CD4-positive, CD25-positive, alpha-beta regulatory T cell (primary cell): ENCODE measurements around the gene PRPF19. TPM values are rescaled to one million over a fixed set of nuclear protein-coding genes. Genes with fewer than 3 reads are reported as not detected.

Experiments
- ATAC-seq, 2 donors: fragments of 150-1000 bp; cut with Tn5 transposase; one replicate each; pipeline ENCODE4 v1.10.0; 2021; ENCODE audit warnings: low read depth in 2 of 2, moderate number of reproducible peaks in 2 of 2, moderate library complexity in 1 of 2
- DNase-seq, 3 donors: peaks; one replicate each; pipeline versions ENCODE4 v3.0.0 to v3.0.0-alpha.2; 2012 to 2022; ENCODE audit warnings: mixed read lengths in 1 of 3
- H3K27ac ChIP-seq: one replicate; pipeline ENCODE4 v1.7.0; 2013; ENCODE audit warnings: mild to moderate bottlenecking, low read length; ENCODE audit not compliant: insufficient read depth, poor library complexity, severe bottlenecking
- H3K27me3 ChIP-seq: one replicate; pipeline ENCODE4 v1.7.0; 2013; ENCODE audit warnings: low read length; ENCODE audit not compliant: control insufficient read depth, insufficient read depth
- H3K36me3 ChIP-seq: one replicate; pipeline ENCODE4 v1.7.0; 2013; ENCODE audit warnings: mild to moderate bottlenecking, low read length, moderate library complexity; ENCODE audit not compliant: control insufficient read depth, insufficient read depth
- H3K4me1 ChIP-seq: 2 replicates; pipeline ENCODE4 v1.7.0; 2013; ENCODE audit warnings: mild to moderate bottlenecking, low read length; ENCODE audit not compliant: insufficient read depth, control insufficient read depth, poor library complexity, severe bottlenecking
- H3K4me3 ChIP-seq: one replicate; pipeline ENCODE4 v1.7.0; 2013; ENCODE audit warnings: low read depth, mild to moderate bottlenecking, low read length, moderate library complexity
- H3K9me3 ChIP-seq, 2 experiments: 1 replicate in 1 of 2; 2 replicates in 1 of 2; pipeline ENCODE4 v1.7.0; 2013; ENCODE audit warnings: low read length in 2 of 2, mild to moderate bottlenecking in 1 of 2, moderate library complexity in 1 of 2; ENCODE audit not compliant: control insufficient read depth in 2 of 2
- H3K27ac Mint-ChIP-seq, 3 donors: one replicate each; pipeline ENCODE4 v1.8.0; 2020 to 2022; ENCODE audit warnings: mild to moderate bottlenecking in 3 of 3, mixed read lengths in 3 of 3, moderate library complexity in 2 of 3
- H3K27me3 Mint-ChIP-seq: one replicate; pipeline ENCODE4 v1.8.0; 2022; ENCODE audit warnings: mild to moderate bottlenecking, mixed read lengths
- H3K36me3 Mint-ChIP-seq: one replicate; pipeline ENCODE4 v1.8.0; 2020; ENCODE audit warnings: mixed read lengths
- H3K4me1 Mint-ChIP-seq, 4 donors: one replicate each; pipeline ENCODE4 v1.8.0; 2020 to 2022; ENCODE audit warnings: mixed read lengths in 4 of 4, mild to moderate bottlenecking in 1 of 4
- H3K4me3 Mint-ChIP-seq, 4 donors: one replicate each; pipeline ENCODE4 v1.8.0; 2020 to 2022; ENCODE audit warnings: mild to moderate bottlenecking in 4 of 4, mixed read lengths in 4 of 4, moderate library complexity in 3 of 4
- H3K9me3 Mint-ChIP-seq, 7 donors: one replicate each; pipeline ENCODE4 v1.8.0; 2020 to 2022; ENCODE audit warnings: mixed read lengths in 7 of 7, mild to moderate bottlenecking in 3 of 7, moderate library complexity in 2 of 7
- polyA plus RNA-seq, 4 donors: library from polyadenylated mRNA; unstranded; fragments of 300-500 nt; fragmentation: Illumina TruSeq; gene quantifications; one replicate each; pipeline ENCODE4 v1.2.3, GENCODE V29; 2021
- total RNA-seq: library from RNA; stranded (reverse); gene quantifications from one replicate; pipeline ENCODE4 v1.2.3, GENCODE V29; 2022

Gene PRPF19
- total and polyA plus RNA-seq, 5 donors from 2014 or later, result 13.6 to 67.6 (median 13.9) TPM

- Mint-ChIP-seq H3K27me3 (no peaks in the 10 kb centered on the region), H3K9me3 (no peaks in the 10 kb centered on the region), H3K27ac (peak overlapping the region in 2 of 3 donors; percentile 4 to 55), H3K4me3 (no peak overlapping the region), H3K36me3 (peaks cover 6% of the 10 kb centered on the region), H3K4me1 (peaks cover 0 to 5% (median 3%) of the 10 kb centered on the region in 4 donors)
- peaks cover 7% of the 10 kb centered on the region for H3K36me3 ChIP-seq
- no peak for DNase-seq
- H3K9me3 ChIP-seq, result no peaks in the 10 kb centered on the region
- H3K4me1 ChIP-seq, result no peaks in the 10 kb centered on the region
- no peaks in the 10 kb centered on the region for H3K27me3 ChIP-seq
- no peak overlapping the region for H3K4me3 ChIP-seq
- no peak for ATAC-seq
- no peak overlapping the region for H3K27ac ChIP-seq
These were observed 31.7 kb downstream of the PRPF19 start for GRCh38 chr11:60874421-60875365.

DNA sequence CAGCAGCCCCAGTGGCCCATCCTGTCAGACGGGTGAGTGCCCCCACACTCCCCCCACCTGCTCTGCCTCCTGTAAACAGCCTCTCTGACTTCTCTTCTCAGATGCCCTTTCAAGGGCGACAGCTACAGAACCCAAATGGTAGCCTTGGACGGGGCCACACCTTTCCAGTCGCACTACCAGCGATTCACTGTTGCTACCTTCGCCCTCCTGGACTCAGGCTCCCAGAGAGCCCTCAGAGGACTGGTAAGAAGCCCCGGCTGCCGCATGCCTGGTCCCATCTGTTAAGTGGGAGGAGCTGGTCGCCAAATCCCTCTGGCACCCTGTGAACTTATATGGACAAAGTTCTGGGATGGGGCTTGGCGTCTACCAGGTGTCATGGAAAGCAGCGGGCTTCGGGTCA is 32.9 kb downstream of the PRPF19 start:
- no peaks in the 10 kb centered on the region for H3K4me1 ChIP-seq
- no peak overlapping the region for H3K4me3 ChIP-seq
- H3K27me3 ChIP-seq, result no peaks in the 10 kb centered on the region
- H3K27ac ChIP-seq, result no peak overlapping the region
- H3K9me3 ChIP-seq, result no peaks in the 10 kb centered on the region
- Mint-ChIP-seq H3K36me3 (no peaks in the 10 kb centered on the region), H3K27ac (peak overlapping the region in 2 of 3 donors; percentile 4 to 52), H3K9me3 (no peaks in the 10 kb centered on the region), H3K4me1 (peaks cover 0 to 5% (median 3%) of the 10 kb centered on the region in 4 donors), H3K27me3 (no peaks in the 10 kb centered on the region), H3K4me3 (no peak overlapping the region)
- DNase-seq, result no peak
- no peak for ATAC-seq
- H3K36me3 ChIP-seq, result peaks cover under 1% of the 10 kb centered on the region

DNA sequence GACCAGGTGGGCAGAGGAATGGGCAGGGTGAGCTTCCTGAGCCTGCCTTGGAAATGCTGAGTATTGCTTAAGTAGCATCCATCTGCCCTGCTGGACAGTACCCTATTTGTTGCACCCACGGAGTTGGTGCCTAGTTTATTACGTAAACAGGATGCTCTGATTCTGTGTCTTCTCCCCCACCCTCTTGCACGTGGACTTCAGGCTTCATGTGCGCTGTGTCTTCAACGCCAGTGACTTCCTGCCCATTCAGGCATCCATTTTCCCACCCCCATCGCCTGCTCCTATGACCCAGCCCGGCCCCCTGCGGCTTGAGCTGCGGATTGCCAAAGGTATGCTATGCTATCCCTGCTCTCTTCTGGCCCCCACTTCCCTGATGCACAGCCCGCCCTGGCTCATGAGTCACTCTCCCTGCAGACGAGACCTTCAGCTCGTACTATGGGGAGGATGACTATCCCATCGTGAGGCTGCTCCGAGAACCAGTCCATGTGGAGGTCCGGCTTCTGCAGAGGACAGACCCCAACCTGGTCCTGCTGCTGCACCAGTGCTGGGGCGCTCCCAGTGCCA is 33.3 kb downstream of the PRPF19 start:
- H3K4me1 ChIP-seq, result no peaks in the 10 kb centered on the region
- Mint-ChIP-seq H3K27ac (peak overlapping the region in 2 of 3 donors; percentile 42 to 64), H3K4me1 (peaks cover 0 to 5% (median 3%) of the 10 kb centered on the region in 4 donors), H3K9me3 (no peaks in the 10 kb centered on the region), H3K36me3 (no peaks in the 10 kb centered on the region), H3K27me3 (no peaks in the 10 kb centered on the region), H3K4me3 (no peak overlapping the region)
- H3K36me3 ChIP-seq, result no peaks in the 10 kb centered on the region
- H3K4me3 ChIP-seq, result no peak overlapping the region
- no peaks in the 10 kb centered on the region for H3K9me3 ChIP-seq
- ATAC-seq, result peak; percentile 22 to 33
- peak in 1 of 3 donors; percentile 41 for DNase-seq
- no peak overlapping the region for H3K27ac ChIP-seq
- H3K27me3 ChIP-seq, result no peaks in the 10 kb centered on the region

DNA sequence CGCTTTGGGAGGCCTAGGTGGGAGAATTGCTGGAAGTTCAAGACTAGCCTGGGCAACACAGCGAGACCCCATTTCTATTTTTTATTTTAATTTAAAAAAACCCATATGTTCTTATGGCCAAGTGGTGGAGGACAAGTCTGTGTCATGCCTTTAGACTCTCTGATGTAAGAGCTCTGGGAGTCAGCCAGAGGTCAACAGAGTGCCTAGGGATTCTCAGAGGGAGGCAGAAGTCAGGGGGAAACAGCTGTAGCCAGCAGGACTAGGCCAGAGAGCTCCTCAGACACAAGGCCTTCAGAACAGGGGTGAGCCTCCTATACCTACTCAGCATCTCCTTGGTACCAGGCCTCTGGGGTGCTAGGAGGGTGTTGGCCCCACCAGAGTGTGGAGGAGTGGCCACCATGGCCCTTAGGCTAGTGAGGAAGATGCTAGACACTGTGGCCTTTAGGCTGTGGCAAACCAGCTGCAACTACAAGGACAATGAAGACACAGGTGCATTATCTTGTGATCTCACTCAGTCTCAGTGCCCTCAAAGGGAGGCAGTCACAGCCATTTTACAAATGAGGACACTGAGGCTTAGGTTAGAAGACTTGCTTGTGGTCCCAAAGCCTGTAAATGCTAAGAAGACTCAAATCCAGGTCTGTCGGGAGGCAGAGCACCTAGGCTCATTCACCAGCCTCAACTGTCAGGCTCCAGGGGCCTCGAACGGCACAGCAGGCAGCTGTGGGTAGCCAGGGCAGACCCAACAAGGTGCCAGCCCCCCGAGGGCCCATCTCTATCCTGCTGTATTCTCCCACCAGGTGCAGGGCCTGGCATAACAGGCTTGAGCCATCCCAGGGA is 34.0 kb downstream of the PRPF19 start:
- H3K36me3 ChIP-seq, result no peaks in the 10 kb centered on the region
- Mint-ChIP-seq H3K4me1 (peaks cover 0 to 4% (median 1%) of the 10 kb centered on the region in 4 donors), H3K9me3 (no peaks in the 10 kb centered on the region), H3K27ac (peak overlapping the region in 1 of 3 donors; percentile 42), H3K4me3 (no peak overlapping the region), H3K27me3 (no peaks in the 10 kb centered on the region), H3K36me3 (no peaks in the 10 kb centered on the region)
- no peaks in the 10 kb centered on the region for H3K27me3 ChIP-seq
- DNase-seq (no peak), ATAC-seq (no peak)
- no peaks in the 10 kb centered on the region for H3K4me1 ChIP-seq
- H3K4me3 ChIP-seq, result no peak overlapping the region
- H3K9me3 ChIP-seq, result no peaks in the 10 kb centered on the region
- no peak overlapping the region for H3K27ac ChIP-seq

GRCh38 chr11:60871378-60872061 is 34.9 kb downstream of the PRPF19 start:
- no peaks in the 10 kb centered on the region for H3K27me3 Mint-ChIP-seq
- DNase-seq (peak in 1 of 3 donors; percentile 21), ATAC-seq (no peak)
- H3K9me3 Mint-ChIP-seq, result no peaks in the 10 kb centered on the region
- peaks cover 0 to 4% (median 1%) of the 10 kb centered on the region in 4 donors for H3K4me1 Mint-ChIP-seq
- H3K9me3 ChIP-seq, result no peaks in the 10 kb centered on the region
- peak overlapping the region in 1 of 3 donors; percentile 43 for H3K27ac Mint-ChIP-seq
- H3K4me3 ChIP-seq, result no peak overlapping the region
- H3K4me3 Mint-ChIP-seq, result no peak overlapping the region
- no peaks in the 10 kb centered on the region for H3K36me3 Mint-ChIP-seq
- no peaks in the 10 kb centered on the region for H3K27me3 ChIP-seq
- no peaks in the 10 kb centered on the region for H3K4me1 ChIP-seq
- H3K27ac ChIP-seq, result no peak overlapping the region
- H3K36me3 ChIP-seq, result no peaks in the 10 kb centered on the region

DNA sequence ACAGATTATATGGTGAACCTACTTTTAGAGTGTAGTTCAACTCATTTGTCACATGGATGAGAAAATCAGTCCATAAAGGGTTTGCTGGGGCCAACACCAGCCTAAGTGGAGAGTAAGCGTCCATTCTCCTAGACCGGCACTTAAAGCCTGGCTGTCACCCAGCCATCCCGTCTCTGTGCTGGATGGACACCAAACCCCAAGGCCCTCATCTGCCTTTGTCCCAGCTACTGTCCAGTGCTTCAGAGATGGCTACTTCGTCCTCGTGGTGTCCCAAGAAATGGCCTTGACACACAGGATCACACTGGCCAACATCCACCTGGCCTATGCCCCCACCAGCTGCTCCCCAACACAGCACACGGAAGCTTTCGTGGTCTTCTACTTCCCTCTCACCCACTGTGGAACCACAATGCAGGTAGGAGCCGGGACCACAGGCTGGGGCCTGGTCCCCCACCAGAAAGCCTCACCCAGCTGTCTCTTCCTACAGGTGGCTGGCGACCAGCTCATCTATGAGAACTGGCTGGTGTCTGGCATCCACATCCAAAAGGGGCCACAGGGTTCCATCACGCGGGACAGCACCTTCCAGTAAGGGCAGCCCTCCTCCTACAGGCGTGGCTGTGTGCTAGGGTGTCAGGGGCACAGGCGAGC is 35.5 kb downstream of the PRPF19 start:
- Mint-ChIP-seq H3K4me1 (peaks cover 0 to 4% (median 1%) of the 10 kb centered on the region in 4 donors), H3K27me3 (no peaks in the 10 kb centered on the region), H3K36me3 (no peaks in the 10 kb centered on the region), H3K9me3 (no peaks in the 10 kb centered on the region), H3K27ac (peak overlapping the region in 2 of 3 donors; percentile 43 to 83), H3K4me3 (no peak overlapping the region)
- DNase-seq (no peak), ATAC-seq (peak in 1 of 2 donors; percentile 4)
- Histone ChIP-seq H3K27ac (no peak overlapping the region), H3K9me3 (no peaks in the 10 kb centered on the region), H3K27me3 (no peaks in the 10 kb centered on the region), H3K4me3 (no peak overlapping the region), H3K36me3 (no peaks in the 10 kb centered on the region), H3K4me1 (no peaks in the 10 kb centered on the region)

- no peak overlapping the region for H3K4me3 ChIP-seq
- Mint-ChIP-seq H3K27me3 (no peaks in the 10 kb centered on the region), H3K36me3 (no peaks in the 10 kb centered on the region), H3K4me1 (peaks cover 0 to 4% (median 1%) of the 10 kb centered on the region in 4 donors), H3K4me3 (no peak overlapping the region), H3K27ac (no peak overlapping the region), H3K9me3 (peaks cover 0 to 1% (median 0%) of the 10 kb centered on the region in 7 donors)
- ATAC-seq (no peak), DNase-seq (no peak)
- H3K36me3 ChIP-seq, result no peaks in the 10 kb centered on the region
- H3K4me1 ChIP-seq, result no peaks in the 10 kb centered on the region
- no peak overlapping the region for H3K27ac ChIP-seq
- no peaks in the 10 kb centered on the region for H3K27me3 ChIP-seq
- no peaks in the 10 kb centered on the region for H3K9me3 ChIP-seq
These were observed 36.1 kb downstream of the PRPF19 start for GRCh38 chr11:60870276-60870675.
